H1 (cell line): Measurements from ENCODE around the gene C20orf144. TPM values are rescaled to one million over a fixed set of nuclear protein-coding genes. Genes with fewer than 3 reads are reported as not detected.

ENCODE experiments used
- CTCF ChIA-PET: fragments of 300-600 bp; sonication (Branson Sonifier 250); formaldehyde crosslinking; loops from one replicate; lab custom pipeline; 2021; ENCODE audit not compliant: partially characterized antibody; lab: Charles Lee
- POLR2A ChIA-PET: fragments of 300-600 bp; sonication (Branson Sonifier 250); formaldehyde crosslinking; loops from one replicate; lab custom pipeline; 2021; ENCODE audit warnings: inconsistent platforms; ENCODE audit not compliant: partially characterized antibody; lab: Charles Lee
- DNase-seq, 2 experiments: peaks; one replicate each; pipeline versions ENCODE4 v3.0.0 to v3.0.0-alpha.2; 2010 to 2022; ENCODE audit warnings: low spot score in 2 of 2, low read depth in 1 of 2, mixed read lengths in 1 of 2
- FAIRE-seq: peaks from 2 replicates; lab custom pipeline; 2011; peaks lifted over from hg19 to GRCh38; lab: Jason Lieb, UNC
- H2AFZ ChIP-seq: 2 replicates; pipeline ENCODE4 v1.8.1; 2012; ENCODE audit warnings: low read length, inconsistent platforms
- H2AK5ac ChIP-seq: 2 replicates; pipeline ENCODE4 v1.6.1; 2013; ENCODE audit warnings: low read depth, low read length
- H2BK120ac ChIP-seq: replicated peaks from 2 replicates; pipeline ENCODE3; 2013; ENCODE audit warnings: low read depth, low read length, inconsistent platforms
- H2BK12ac ChIP-seq: 2 replicates; pipeline ENCODE4 v1.6.1; 2013; ENCODE audit warnings: low read depth, low read length
- H2BK15ac ChIP-seq: 2 replicates; pipeline ENCODE4 v1.6.1; 2013; ENCODE audit warnings: low read length
- H2BK20ac ChIP-seq: 2 replicates; pipeline ENCODE4 v1.6.1; 2013; ENCODE audit warnings: low read length
- H2BK5ac ChIP-seq: 2 replicates; pipeline ENCODE4 v1.6.1; 2013; ENCODE audit warnings: low read depth, low read length
- H3K14ac ChIP-seq: 2 replicates; pipeline ENCODE4 v1.6.1; 2013; ENCODE audit warnings: inconsistent platforms; ENCODE audit not compliant: insufficient read length
- H3K18ac ChIP-seq: 2 replicates; pipeline ENCODE4 v1.6.1; 2013; ENCODE audit warnings: low read length; ENCODE audit errors: extremely low read depth
- H3K23ac ChIP-seq: 2 replicates; pipeline ENCODE4 v1.6.1; 2013; ENCODE audit warnings: inconsistent platforms; ENCODE audit not compliant: insufficient read length
- H3K23me2 ChIP-seq: 2 replicates; pipeline ENCODE4 v1.6.1; 2013; ENCODE audit warnings: low read depth, low read length
- H3K27ac ChIP-seq: 2 replicates; pipeline ENCODE4 v1.6.1; 2011; ENCODE audit warnings: low read depth, low read length, inconsistent platforms
- H3K27me3 ChIP-seq, 4 experiments: replicated peaks in 1 of 4; 1 replicate in 1 of 4; 2 replicates in 3 of 4; pipeline versions ENCODE4 v1.6.1 to v1.8.1; 2011 to 2013; ENCODE audit warnings: low read length in 3 of 4, mild to moderate bottlenecking in 3 of 4, inconsistent platforms in 2 of 4, mixed read lengths in 2 of 4, moderate library complexity in 1 of 4; ENCODE audit not compliant: control insufficient read depth in 3 of 4, insufficient read depth in 3 of 4; ENCODE audit errors: extremely low read depth in 1 of 4
- H3K36me3 ChIP-seq, 4 experiments: 2 replicates each; pipeline versions ENCODE4 v1.6.1 to v1.8.1; 2011 to 2013; ENCODE audit warnings: mild to moderate bottlenecking in 4 of 4, low read length in 3 of 4, moderate library complexity in 2 of 4, control low read depth in 1 of 4, inconsistent platforms in 1 of 4; ENCODE audit not compliant: insufficient read depth in 4 of 4, control insufficient read depth in 2 of 4
- H3K4ac ChIP-seq: replicated peaks from 2 replicates; pipeline ENCODE3; 2013; ENCODE audit warnings: low read length, low read depth, mixed read lengths, inconsistent platforms; ENCODE audit not compliant: insufficient read length
- H3K4me1 ChIP-seq, 4 experiments: replicated peaks in 1 of 4; 1 replicate in 1 of 4; 2 replicates in 3 of 4; pipeline versions ENCODE4 v1.6.1 to v1.8.1; 2011 to 2013; ENCODE audit warnings: low read length in 3 of 4, inconsistent platforms in 2 of 4, mixed read lengths in 1 of 4; ENCODE audit not compliant: insufficient read depth in 4 of 4, control insufficient read depth in 3 of 4
- H3K4me2 ChIP-seq, 2 experiments: 2 replicates each; pipeline versions ENCODE4 v1.6.1 to v1.8.1; 2011 to 2013; ENCODE audit warnings: low read depth in 2 of 2, low read length in 2 of 2, control low read depth in 1 of 2, inconsistent platforms in 1 of 2, mild to moderate bottlenecking in 1 of 2; ENCODE audit not compliant: insufficient read depth in 1 of 2
- H3K4me3 ChIP-seq, 4 experiments: fragments of 200-600, 300-600 bp in 1 of 4; sonication (generic), shearing (Covaris generic), sonication (Bioruptor Twin) in 1 of 4; 2 replicates each; pipeline versions ENCODE4 v1.5.1 to v1.8.1; 2011 to 2016; ENCODE audit warnings: low read length in 4 of 4, low read depth in 3 of 4, control low read depth in 2 of 4, inconsistent platforms in 2 of 4, mild to moderate bottlenecking in 2 of 4, mixed read lengths in 1 of 4, moderate library complexity in 1 of 4; ENCODE audit not compliant: insufficient read depth in 2 of 4; ENCODE audit errors: extremely low read depth in 1 of 4
- H3K56ac ChIP-seq: replicated peaks from 2 replicates; pipeline ENCODE3; 2013; ENCODE audit warnings: low read depth, mild to moderate bottlenecking, mixed read lengths, low read length, inconsistent platforms; ENCODE audit not compliant: insufficient read length
- H3K79me1 ChIP-seq: 2 replicates; pipeline ENCODE4 v1.6.1; 2013; ENCODE audit warnings: low read depth, low read length, control low read depth
- H3K79me2 ChIP-seq, 2 experiments: 2 replicates each; pipeline versions ENCODE4 v1.6.1 to v1.8.1; 2012 to 2013; ENCODE audit warnings: low read length in 2 of 2, mild to moderate bottlenecking in 2 of 2, inconsistent platforms in 1 of 2; ENCODE audit not compliant: insufficient read depth in 2 of 2, control insufficient read depth in 1 of 2
- H3K9ac ChIP-seq, 4 experiments: replicated peaks in 1 of 4; 1 replicate in 1 of 4; 2 replicates in 3 of 4; pipeline versions ENCODE4 v1.6.1 to v1.8.1; 2011 to 2013; ENCODE audit warnings: low read depth in 3 of 4, low read length in 3 of 4, control low read depth in 2 of 4, mild to moderate bottlenecking in 2 of 4, moderate library complexity in 2 of 4, inconsistent platforms in 1 of 4; ENCODE audit errors: extremely low read depth in 1 of 4
- H3K9me3 ChIP-seq, 2 experiments: 2 replicates each; pipeline versions ENCODE4 v1.6.1 to v1.8.1; 2012 to 2013; ENCODE audit warnings: mild to moderate bottlenecking in 2 of 2, moderate library complexity in 2 of 2, control low read depth in 1 of 2, inconsistent platforms in 1 of 2, low read depth in 1 of 2, low read length in 1 of 2, mixed read lengths in 1 of 2; ENCODE audit not compliant: insufficient read depth in 2 of 2
- H4K20me1 ChIP-seq, 2 experiments: replicated peaks in 1 of 2; 2 replicates each; pipeline versions ENCODE3 to v1.8.1; 2011 to 2013; ENCODE audit warnings: inconsistent platforms in 2 of 2, low read length in 2 of 2, mild to moderate bottlenecking in 1 of 2; ENCODE audit not compliant: insufficient read depth in 2 of 2, control insufficient read depth in 1 of 2
- H4K5ac ChIP-seq: 2 replicates; pipeline ENCODE4 v1.6.1; 2013; ENCODE audit warnings: low read length, low read depth, mixed read lengths, inconsistent platforms; ENCODE audit not compliant: insufficient read length
- H4K8ac ChIP-seq: 2 replicates; pipeline ENCODE4 v1.8.0; 2013; ENCODE audit warnings: mild to moderate bottlenecking, moderate library complexity, low read length, inconsistent platforms; ENCODE audit not compliant: insufficient read depth; ENCODE audit errors: extremely low read depth
- H4K91ac ChIP-seq: replicated peaks from 2 replicates; pipeline ENCODE3; 2013; ENCODE audit warnings: low read length, mixed read lengths, inconsistent platforms; ENCODE audit not compliant: insufficient read length
- E2F6 ChIP-seq: IDR thresholded peaks from 2 replicates; pipeline ENCODE4 v1.6.1; 2012; ENCODE audit warnings: inconsistent platforms
- YY1 ChIP-seq: IDR thresholded peaks from 2 replicates; pipeline ENCODE4 v1.6.1; 2011; ENCODE audit warnings: low read depth, mild to moderate bottlenecking, low read length
- WGBS, 2 experiments: shearing (Covaris generic) in 1 of 2; methylation state at CpG; one replicate each; pipeline versions ENCODE4 v1.1.6 to v1.1.7; 2013 to 2015; ENCODE audit warnings: low lambda C conversion rate in 2 of 2, mixed read lengths in 2 of 2, inconsistent platforms in 1 of 2, low coverage in 1 of 2, missing lambda C conversion rate in 1 of 2; ENCODE audit not compliant: insufficient replicate concordance in 2 of 2, insufficient coverage in 1 of 2, insufficient read length in 1 of 2; ENCODE audit errors: extremely low coverage in 1 of 2, missing lambda C conversion rate in 1 of 2; 5-methylcytosine and 5-hydroxymethylcytosine counted together
- polyA plus RNA-seq, 7 experiments: library from polyadenylated mRNA; depleted of rRNA in 3 of 7; stranded (reverse) in 5 of 7; unstranded in 2 of 7; fragments of >200 nt in 5 of 7; fragments of 200-250 nt in 2 of 7; gene quantifications; 1 replicate in 5 of 7; 2 replicates in 1 of 7; 4 replicates in 1 of 7; pipeline versions ENCODE4 v1.2.1 to v1.2.3, GENCODE V29; 2011 to 2013; ENCODE audit warnings: missing spikeins in 2 of 7, mixed read lengths in 2 of 7
- total RNA-seq: library from RNA; stranded (reverse); fragmentation: NEBNext Ultra II Directional; extraction: Animal tissue kit (Norgen Biotek cat#: 25700); gene quantifications from 2 replicates; pipeline ENCODE4 v1.2.1, GENCODE V29; 2021

The C20orf144 gene
- total and polyA plus RNA-seq, 2 of the 8 experiments (the other 6 are each of a cell fraction or from before 2014, with no cell fraction given), result 0.21 to 0.24 TPM

GRCh38 chr20:33686984-33687366, 24.8 kb downstream of the C20orf144 start:
- Histone ChIP-seq H3K27ac (no peak overlapping the region), H2BK5ac (peak overlapping the region; percentile 55; the same call in 1 of the 2 replicates), H2AK5ac (no peak overlapping the region), H3K79me2 (peaks cover 0 to 37% of the 10 kb centered on the region in 2 experiments; a peak in 3 of 4 replicates), H2BK12ac (peak overlapping the region; percentile 22; the same call in 1 of the 2 replicates), H3K4ac (peak overlapping the region; percentile 36), H3K18ac (no peak overlapping the region; the same call in 1 of the 2 replicates), H3K27me3 (peaks cover 0 to 9% (median 2%) of the 10 kb centered on the region in 4 experiments; a peak in 4 of 7 replicates), H2BK120ac (no peak overlapping the region), H3K23ac (no peak overlapping the region), H3K14ac (no peak overlapping the region), H3K56ac (no peak overlapping the region), H3K9ac (peak overlapping the region in 1 of 4 experiments; percentile 15; a peak in 3 of 7 replicates), H3K4me2 (peak overlapping the region; percentile 58 to 60), H3K4me1 (peaks cover 4 to 25% (median 15%) of the 10 kb centered on the region in 4 experiments), H3K79me1 (peaks cover 14% of the 10 kb centered on the region), H2BK15ac (0 out of 2 replicates have a peak overlapping the region, but pooled peaks have one; percentile 75), H2BK20ac (no peak overlapping the region), H4K8ac (peak overlapping the region; percentile 15; the same call in 1 of the 2 replicates), H3K4me3 (peak overlapping the region; percentile 12 to 44 (median 22); a peak in 4 of 8 replicates), H4K5ac (no peak overlapping the region), H3K23me2 (peaks cover 9% of the 10 kb centered on the region), H3K36me3 (peaks cover 0 to 4% (median 0%) of the 10 kb centered on the region in 4 experiments; a peak in 1 of 8 replicates), H4K91ac (peak overlapping the region; percentile 29), H2AFZ (peak overlapping the region; percentile 95), H4K20me1 (peaks cover 11 to 21% of the 10 kb centered on the region in 2 experiments), H3K9me3 (no peaks in the 10 kb centered on the region)
- TF ChIP-seq YY1 (no peak), E2F6 (no peak)
- WGBS, 2 experiments, result 81% methylated on average over 14 of the region's 14 CpGs; no CpG with 5 or more reads in 1 of the 2 experiments
- ChIA-PET CTCF (interaction anchor here (0.6 to 1.8 kb wide), 3 partner anchors 14 to 249 kb away, joined by 4 to 5 read pairs (median 5); no protein-coding TSS in a partner anchor), POLR2A (interaction anchor here (0.7 to 2.1 kb wide), 10 partner anchors 9 to 45 kb away, joined by 3 to 6 read pairs (median 4); partner anchors contain the start of genes ACTL10, PXMP4 and ZNF341)
- DNase-seq (no peak), FAIRE-seq (no peak)
